GM18519 (cell line): ENCODE data around the gene SARDH.

Source experiments
- ATAC-seq: cut with Tn5 transposase; IDR thresholded peaks from one replicate; pipeline ENCODE4 v1.9.1; 2021; ENCODE audit warnings: mild to moderate bottlenecking, moderate library complexity; ENCODE audit not compliant: unreplicated experiment, low FRiP score

The SARDH gene

DNA sequence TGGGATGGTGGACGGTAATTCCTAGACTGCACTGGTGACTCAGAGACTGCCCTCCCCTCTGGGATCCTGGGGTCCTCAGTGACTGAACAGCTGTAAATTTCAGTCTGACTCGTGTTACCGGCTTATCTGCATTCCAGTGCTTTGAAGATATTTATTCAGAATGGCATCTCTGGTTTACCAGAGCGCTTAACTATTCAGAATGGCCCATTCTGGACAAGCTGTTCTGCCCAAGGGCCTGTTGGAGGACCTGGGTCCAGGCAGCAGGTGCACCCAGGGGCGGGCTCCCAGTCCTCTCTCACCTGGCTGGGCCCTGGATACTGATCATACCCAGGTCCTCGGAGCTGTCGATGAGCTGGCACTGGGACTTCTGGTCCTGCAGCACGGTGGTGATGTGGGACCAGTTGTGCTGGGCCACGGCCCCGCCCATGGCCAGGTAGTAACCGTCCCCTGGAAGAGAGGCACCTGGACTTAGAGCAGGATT lies 48.0 kb downstream of the SARDH start:
- no peak for ATAC-seq

DNA sequence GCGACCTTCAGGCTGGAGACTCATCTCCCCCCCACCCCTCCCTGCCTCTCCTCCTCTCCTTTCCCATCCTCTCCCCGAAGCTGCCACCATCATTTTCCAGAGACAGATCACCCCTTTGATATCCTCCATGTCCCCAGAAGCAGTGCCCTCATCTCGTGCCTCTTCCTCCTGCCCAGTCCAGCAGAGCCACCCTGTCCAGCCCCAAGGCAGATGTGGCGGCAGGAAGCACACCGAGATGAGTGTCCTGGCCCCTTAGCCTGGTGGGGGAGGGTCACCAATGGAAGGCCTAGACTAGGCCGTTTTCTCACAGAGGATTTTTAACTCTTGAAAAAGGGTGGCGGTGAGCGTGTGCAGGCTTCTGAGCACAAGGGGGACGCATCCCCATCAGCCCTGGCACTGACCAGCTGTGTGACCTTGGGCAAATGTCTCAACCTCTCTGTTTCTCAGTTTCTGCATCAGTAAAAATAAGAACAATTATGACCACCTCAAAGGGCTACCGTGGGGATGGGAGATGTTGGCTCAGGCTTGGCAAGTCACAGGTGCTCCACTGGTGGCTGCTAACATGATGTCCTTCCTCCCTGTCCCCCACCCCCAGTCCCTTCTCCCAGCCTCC lies 48.9 kb downstream of the SARDH start:
- ATAC-seq: no peak

- no peak for ATAC-seq
These were observed 50.0 kb downstream of the SARDH start for GRCh38 chr9:133687856-133688761.

- ATAC-seq: no peak
These were observed 51.2 kb downstream of the SARDH start for GRCh38 chr9:133686642-133687575.

DNA sequence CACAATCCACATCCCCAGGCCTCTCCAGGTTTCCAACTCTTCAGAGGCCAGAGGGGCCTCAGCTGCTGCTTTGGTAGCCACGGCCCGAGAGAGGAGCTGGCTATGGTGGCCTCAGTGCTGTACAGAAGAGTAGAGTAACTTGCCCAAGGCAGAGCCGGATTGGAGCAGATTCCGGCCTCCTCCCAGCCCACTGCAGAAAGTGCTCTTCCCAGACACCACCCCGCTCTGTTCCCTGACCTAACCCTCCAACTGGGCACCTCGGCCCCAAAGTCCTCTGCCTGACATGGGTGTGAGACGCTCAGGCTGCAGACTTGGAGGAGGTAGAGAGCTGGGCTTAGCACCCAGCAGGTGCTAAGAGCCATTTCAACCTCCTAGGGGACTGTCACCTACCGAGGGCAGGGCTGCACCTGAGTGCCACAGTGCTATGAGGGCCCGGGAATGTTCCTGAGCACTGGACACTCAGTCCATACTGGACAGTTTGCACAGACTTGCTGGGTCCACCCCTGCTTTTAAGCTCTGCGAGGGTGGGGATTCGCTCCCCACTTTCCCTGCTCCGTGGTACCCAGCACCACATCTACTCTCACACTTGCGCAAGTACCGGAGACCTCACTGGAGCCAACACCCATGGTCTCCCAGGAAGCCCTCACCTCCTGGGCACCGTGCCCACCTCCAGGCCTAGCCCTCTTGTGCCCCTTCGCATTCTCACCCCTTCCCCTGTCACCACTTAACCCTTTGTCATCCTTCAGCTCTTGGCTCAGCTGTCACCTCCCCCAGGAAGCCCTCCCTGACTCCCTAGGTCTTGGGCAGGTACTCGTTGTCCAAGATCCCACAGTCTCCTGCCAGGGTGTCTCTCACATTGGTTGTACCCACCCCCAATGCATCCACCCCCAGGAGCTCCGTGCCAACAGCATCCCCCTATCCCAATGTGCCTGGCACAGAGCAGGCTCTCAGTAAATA lies 52.2 kb downstream of the SARDH start:
- no peak for ATAC-seq

GRCh38 chr9:133684936-133685361 lies 53.2 kb downstream of the SARDH start:
- ATAC-seq: no peak

DNA sequence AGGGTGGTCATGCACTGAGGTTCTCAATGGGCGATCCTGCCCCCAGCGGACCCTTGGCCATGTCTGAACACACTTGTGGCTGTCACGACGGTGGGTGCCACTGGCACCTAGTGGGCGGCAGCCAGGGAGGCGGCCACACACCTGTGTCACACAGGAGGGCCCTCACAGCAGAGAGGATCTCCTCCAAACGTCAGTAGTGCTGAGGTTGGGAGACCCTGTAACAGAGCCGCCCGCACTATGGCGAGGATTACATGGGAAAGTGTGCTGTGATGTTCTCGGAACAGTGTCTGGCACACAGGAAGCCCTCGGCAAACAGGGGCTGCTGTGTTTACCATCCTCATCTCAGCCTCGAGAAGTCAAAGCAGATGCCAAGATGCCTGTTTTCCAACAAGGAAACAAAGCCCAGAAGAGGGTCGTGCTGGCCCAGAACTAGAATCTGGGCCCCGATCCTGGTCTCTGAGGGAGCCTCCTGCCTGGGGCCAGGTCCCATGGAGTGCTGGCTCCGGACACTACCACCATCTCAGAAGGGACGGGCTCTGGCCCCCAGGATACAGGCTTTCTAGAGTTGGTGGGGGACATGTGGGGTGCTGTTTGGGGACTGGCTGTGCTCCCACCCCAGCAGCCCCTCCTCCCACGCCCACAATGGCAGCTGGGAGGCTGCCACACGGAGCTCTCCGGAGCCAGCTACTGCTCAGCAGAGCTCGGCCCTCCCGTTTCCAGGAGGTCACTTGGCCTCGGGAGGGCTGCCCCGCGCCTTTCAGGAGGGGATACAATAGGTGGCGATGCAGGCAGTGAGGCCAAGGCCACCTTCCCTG lies 53.8 kb downstream of the SARDH start:
- no peak for ATAC-seq

DNA sequence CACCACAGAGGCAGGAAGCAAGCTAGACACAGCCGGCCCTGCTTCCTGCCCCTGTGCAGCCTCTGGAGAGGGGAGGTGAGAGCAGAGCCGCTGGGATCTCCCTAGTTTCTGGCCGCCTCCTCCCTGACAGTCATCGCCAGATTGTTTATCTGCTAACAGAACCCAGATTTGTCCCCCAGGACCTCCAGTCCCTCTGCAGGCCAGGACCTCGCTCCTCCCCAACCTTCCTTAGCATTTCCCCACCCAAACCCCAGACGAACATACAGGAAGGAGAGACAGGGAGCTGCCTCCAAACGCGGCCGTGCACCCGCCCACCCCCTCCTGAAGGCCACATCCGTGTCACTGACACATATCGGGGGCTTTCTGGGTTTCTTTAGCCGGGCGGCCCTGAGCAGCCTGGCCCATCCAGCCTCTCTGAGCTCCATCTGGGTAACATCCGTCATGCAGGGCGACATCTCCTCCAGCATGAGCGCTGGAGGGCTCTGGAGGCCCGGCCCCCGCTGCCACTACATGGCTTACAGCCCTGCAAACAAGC lies 54.5 kb downstream of the SARDH start:
- ATAC-seq: no peak

DNA sequence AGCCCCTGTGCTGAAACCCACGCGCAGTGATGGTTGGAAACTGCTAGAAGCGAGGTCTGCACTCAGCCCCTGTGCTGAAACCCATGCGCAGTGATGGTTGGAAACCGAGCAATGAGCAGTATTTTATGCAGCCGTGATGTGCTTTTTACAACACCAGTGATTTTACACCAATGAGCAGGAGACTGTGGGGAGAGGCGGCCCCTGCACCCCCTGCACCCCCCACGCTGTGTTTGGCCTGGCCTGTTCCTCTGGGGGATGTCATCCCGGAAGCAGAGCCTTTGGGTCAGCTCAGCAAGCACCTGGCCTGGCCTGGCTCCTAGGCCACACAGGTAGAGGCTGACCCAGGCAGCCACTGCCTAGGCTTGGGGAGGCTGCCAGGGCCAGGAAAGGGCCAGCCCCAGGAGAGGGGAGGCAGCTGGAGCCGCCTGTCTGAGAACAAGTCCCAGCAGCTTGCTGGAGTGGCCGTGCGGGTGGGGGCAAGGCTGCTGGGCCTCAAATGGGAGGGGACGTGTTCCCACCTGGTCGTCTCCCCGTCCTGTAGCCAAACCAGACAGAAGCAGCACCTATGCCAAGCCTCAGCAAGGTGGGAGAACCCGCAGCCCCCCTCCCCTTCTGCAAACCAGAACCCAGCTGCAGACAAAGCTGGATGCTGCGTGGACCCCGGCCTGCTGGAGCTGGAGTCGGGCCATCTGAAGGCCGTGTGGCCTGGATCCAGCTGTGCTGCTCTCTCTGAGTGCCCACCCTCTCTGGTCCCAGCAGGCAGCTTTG lies 55.1 kb downstream of the SARDH start:
- no peak for ATAC-seq

- ATAC-seq: no peak
These were observed 56.4 kb downstream of the SARDH start for GRCh38 chr9:133681658-133682306.

DNA sequence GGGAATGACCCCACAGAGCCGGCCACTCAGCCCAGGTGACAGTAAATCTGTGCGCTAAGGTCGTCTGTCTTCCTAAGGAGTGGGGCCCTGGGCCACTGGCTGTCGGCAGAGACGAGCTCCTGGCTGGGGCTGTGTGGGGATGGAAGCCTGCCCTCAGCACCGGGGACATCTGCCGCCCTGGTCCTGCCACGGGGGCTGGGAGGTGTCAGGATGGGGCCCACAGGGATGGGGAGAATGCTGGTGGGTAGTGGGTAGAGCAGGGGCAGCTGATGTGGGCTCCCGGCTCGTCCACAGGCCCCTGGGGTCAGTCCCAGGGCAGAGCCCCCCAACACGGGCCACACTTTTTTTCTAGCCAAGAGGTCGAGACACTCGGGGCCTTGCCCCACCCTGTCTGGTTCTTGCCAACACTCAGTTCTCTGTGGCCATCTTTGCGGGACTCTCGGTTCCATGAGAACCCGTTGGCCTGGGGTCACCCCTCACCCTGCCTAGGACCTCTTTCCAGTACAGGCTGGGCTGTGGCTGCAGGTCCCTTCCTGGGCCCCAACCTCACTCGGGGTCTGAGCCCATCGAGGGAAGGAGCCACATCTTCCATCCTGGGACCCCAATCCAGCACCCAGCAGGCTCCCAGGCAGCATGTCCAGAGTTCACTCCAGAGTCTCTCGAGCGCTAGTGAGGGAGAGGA lies 57.0 kb downstream of the SARDH start:
- no peak for ATAC-seq

GRCh38 chr9:133680250-133680975 lies 57.7 kb downstream of the SARDH start:
- ATAC-seq: no peak

- ATAC-seq: no peak
These were observed 58.6 kb downstream of the SARDH start for GRCh38 chr9:133679466-133680061.

DNA sequence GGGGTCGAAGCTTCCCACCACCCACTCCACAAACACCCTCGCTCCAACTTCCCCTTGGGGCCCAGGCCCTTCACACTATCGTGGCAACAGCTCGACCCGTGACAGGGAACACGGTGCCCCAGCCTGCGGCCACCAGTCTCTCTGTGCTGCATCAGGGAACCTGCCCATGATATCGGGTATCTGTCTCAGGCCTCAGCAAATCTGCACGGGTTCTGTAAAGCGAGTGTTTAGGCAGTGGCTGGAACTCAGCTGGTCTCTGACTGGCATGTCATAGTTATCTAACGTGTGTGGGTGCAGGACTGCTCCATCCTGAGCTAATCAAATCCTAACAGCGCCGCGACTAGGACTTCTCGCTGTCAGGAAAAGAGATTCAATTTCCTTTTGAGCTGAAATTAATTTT lies 59.1 kb downstream of the SARDH start:
- no peak for ATAC-seq

- no peak for ATAC-seq
These were observed 60.8 kb downstream of the SARDH start for GRCh38 chr9:133677126-133678010.
